Measurements from ENCODE around the gene NUDT4. TPM values are rescaled to one million over a fixed set of nuclear protein-coding genes. Genes with fewer than 3 reads are reported as not detected.

NUDT4 gene
- total RNA-seq, 4 donors from 2014 or later = 58.0 to 147 (median 90.9) TPM

DNA sequence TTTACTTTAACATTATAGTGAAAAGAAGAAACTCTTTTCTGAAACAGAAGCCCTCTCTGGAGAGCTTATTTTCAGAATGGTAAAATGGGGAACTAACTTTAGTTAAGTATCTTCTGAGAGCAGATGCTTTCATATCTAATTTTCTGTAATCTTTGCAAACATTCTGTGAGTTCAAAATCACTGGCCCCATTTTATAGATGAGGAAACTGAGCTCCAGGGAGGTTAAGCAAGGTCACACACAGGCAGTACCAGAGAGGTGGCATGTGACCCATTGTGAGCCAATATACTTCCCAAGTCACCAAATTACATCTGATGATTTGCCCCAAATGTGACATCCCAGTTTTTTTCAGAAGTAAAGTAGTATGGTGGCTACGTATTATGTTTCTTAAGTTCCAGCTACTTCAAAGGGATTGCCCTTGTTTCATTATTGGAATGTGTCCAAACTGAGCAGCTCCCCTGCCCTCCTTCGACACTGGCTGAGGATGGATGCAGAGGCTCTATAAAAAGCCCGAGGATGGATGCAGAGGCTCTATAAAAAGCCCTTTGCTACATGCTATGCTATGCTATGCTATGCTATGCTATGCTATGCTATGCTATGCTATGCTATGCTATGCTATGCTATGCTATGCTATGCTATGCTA is 36.2 kb upstream of the NUDT4 start:
- TF ChIP-seq, protein P1, sequence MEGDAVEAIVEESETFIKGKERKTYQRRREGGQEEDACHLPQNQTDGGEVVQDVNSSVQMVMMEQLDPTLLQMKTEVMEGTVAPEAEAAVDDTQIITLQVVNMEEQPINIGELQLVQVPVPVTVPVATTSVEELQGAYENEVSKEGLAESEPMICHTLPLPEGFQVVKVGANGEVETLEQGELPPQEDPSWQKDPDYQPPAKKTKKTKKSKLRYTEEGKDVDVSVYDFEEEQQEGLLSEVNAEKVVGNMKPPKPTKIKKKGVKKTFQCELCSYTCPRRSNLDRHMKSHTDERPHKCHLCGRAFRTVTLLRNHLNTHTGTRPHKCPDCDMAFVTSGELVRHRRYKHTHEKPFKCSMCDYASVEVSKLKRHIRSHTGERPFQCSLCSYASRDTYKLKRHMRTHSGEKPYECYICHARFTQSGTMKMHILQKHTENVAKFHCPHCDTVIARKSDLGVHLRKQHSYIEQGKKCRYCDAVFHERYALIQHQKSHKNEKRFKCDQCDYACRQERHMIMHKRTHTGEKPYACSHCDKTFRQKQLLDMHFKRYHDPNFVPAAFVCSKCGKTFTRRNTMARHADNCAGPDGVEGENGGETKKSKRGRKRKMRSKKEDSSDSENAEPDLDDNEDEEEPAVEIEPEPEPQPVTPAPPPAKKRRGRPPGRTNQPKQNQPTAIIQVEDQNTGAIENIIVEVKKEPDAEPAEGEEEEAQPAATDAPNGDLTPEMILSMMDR (IDR thresholded peaks at IDR 0.05; ENCODE audit: low read depth) = no peak

DNA sequence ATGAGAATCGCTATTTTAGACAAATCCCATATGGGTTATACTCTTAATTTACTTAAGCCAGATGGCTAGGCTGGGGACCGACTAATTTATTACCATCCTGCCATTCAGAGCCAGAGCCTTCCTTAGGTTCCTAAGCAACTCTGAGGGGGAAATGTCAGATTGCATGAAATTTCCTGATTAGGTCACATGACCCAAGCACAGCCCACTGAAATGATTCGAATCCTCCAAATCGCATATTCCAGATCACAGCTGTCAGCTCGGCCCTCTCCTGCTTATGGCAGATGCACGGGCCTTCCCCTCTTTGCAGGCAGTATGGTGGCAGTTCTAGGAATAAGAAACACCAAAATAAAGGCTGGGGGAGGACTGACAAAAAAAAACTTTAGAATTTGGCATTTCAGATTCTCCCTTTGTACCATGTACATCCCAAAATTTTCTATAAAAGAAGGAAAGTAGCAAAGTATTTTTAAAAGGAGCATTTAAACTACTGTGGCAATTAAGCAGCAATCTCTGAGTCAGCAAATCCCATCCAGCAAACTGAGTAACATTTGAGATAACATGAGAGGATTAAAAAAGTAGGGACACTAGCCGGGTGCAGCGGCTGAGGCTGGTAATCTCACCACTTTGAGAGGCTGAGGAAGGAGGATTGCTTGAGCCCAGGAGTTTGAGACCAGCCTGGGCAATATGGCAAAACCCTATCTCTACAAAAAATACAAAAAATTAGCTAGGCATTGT is 30.5 kb upstream of the NUDT4 start:
- TF ChIP-seq, protein P1 (IDR thresholded peaks at IDR 0.05; ENCODE audit: low read depth) = no peak

DNA sequence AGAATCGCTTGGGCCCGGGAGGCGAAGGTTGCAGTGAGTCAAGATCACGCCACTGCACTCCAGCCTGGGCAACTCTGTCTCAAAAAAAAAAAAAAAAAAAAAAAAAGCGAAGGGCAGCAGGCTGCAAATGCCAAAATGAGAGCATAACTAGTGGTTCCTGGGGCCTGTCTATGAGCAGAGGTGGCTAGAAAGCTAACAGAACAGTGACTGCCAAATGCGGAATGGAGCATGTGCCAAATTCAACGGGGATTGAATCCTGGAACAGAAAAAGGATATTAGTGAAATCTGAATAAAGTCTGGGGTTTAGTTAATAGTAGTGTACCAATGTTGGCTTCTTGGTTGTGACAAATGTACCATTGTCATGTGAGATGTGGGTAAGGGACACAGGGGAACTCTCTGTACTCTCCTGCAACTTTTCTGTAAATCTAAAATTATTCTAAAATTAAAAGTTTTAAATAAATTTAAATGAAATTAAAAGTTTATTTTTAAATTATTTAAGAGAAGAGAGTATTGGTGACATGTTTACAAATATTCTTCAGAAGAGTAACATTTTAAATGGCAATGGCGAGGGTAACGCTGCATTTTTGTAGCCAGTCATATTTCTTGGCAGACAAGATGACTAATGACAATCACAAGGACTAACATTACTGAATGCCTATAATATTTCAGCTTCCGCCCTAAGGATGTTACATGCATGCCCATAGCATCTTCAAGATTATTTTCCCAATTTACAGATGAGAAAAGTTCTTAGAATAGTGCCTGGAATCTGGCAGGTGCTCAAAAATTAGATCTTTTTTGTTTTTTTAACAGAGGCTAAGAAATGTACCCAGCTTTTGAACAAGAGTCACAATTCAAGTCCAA is 28.9 kb upstream of the NUDT4 start:
- TF ChIP-seq, protein P1 (IDR thresholded peaks at IDR 0.05; ENCODE audit: low read depth) = no peak

DNA sequence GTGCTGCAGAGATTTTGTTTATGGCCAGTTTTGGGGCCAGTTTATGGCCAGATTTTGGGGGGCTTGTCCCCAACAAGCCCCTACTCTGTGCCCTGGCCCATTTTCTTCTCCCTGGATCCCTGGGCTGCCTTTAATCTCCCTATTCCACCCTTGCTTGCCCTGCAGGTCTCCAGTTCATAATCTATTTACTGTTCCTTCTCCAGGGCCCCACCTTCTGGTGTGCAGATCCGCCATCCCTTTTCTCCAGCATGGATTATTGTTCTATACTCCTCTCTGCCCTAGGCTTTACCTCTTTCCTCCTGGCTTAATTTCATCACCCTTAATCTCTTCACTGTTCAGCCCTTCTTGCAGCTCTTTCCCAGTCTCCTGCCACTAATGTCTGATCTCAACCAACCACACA is 26.0 kb upstream of the NUDT4 start:
- TF ChIP-seq, protein P1 (IDR thresholded peaks at IDR 0.05; ENCODE audit: low read depth) = no peak

DNA sequence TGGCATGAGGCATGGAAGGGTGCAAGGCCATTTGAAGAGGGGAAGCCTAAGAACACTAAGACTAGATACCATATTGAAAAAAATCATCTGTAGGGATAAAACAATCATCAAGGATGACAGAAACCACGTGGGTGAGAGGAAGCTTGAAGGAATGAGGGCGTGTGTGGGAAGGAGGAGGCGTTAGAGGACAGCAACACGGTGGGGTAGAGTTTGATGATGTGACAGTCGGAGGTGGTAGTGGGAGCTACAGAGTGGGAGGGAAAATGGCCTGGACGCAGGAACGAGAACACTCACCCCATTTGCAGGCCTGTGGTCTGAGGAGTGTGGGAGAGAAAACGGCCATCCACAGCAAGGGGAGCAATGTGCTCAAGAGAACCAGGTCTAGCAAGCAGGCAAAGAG is 25.4 kb upstream of the NUDT4 start:
- TF ChIP-seq, protein P1 (IDR thresholded peaks at IDR 0.05; ENCODE audit: low read depth) = no peak

DNA sequence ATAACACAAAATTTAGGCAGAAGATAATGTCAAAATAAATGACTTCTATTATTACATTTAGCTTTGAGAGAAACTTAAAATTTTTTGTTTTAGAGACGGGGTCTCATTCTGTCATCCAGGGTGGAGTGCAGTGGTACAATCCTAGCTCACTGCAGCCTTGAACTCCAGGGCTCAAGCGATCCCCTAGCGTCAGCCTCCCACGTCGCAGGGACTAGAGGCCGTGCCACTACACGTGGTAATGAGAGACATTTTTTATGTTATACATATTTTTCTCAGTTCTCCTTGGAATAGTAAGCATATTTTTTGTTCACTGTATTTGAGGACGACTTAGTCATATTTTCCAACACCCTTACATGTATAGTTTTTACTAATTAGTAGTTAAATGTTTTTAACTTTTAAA is 21.5 kb upstream of the NUDT4 start:
- TF ChIP-seq, protein P1 (IDR thresholded peaks at IDR 0.05; ENCODE audit: low read depth) = no peak

DNA sequence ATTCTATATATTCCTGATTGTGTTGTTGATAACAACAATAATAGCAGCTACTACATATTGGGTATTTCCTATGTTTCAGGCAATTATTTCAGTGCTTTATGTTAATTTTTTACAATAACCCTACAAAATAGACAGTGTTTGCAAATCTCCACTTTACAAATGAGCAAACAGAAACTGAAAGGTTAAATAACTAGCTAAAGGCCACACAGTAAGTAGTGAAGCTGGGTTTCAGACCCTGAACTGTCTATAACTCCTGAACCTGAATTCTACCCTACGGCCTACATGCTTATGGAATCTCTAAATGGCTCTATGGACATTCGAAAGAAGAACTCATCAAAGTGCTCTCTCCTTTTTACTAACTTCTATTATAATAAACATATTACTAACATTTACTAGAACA is 19.7 kb upstream of the NUDT4 start:
- TF ChIP-seq, protein P1 (IDR thresholded peaks at IDR 0.05; ENCODE audit: low read depth) = no peak
